Neural cell (in vitro differentiated cells): ENCODE results near the gene TAAR1. TPM values are rescaled to one million over a fixed set of nuclear protein-coding genes. Genes with fewer than 3 reads are reported as not detected.

ENCODE experiments used
- H2AFZ ChIP-seq: fragments of 200-600, 300-800 bp; sonication (generic), shearing (Covaris generic); 2 replicates; pipeline ENCODE4 v1.6.0; 2014; ENCODE audit warnings: low read depth, mild to moderate bottlenecking, antibody characterized with exemption, low read length, moderate library complexity
- H3F3A ChIP-seq: fragments of 200-600 bp; shearing (Covaris generic); 2 replicates; pipeline ENCODE4 v1.6.1; 2016; ENCODE audit warnings: mild to moderate bottlenecking, moderate library complexity, mixed read lengths, antibody characterized with exemption, low read length; ENCODE audit not compliant: insufficient read depth, poor library complexity, severe bottlenecking
- H3K27ac ChIP-seq: fragments of 200-600, 300-800 bp; sonication (generic), shearing (Covaris generic); 2 replicates; pipeline ENCODE4 v1.5.1; 2014; ENCODE audit warnings: mild to moderate bottlenecking, low read length, moderate library complexity
- H3K27me3 ChIP-seq: fragments of 300-800, 200-600 bp; sonication (generic), shearing (Covaris generic); 2 replicates; pipeline ENCODE4 v1.6.0; 2014; ENCODE audit warnings: mild to moderate bottlenecking, low read depth, low read length, moderate library complexity; ENCODE audit not compliant: insufficient read depth
- H3K36me3 ChIP-seq: fragments of 300-800, 200-600 bp; sonication (generic), shearing (Covaris generic); 2 replicates; pipeline ENCODE4 v1.5.1; 2014; ENCODE audit warnings: mild to moderate bottlenecking, antibody characterized with exemption, low read length, moderate library complexity; ENCODE audit not compliant: insufficient read depth
- H3K4me2 ChIP-seq: fragments of 300-800, 200-600 bp; sonication (generic), shearing (Covaris generic); 2 replicates; pipeline ENCODE4 v1.6.0; 2014; ENCODE audit warnings: mild to moderate bottlenecking, low read length
- H3K4me3 ChIP-seq: fragments of 300-800, 200-600 bp; sonication (generic), shearing (Covaris generic); 2 replicates; pipeline ENCODE4 v1.5.1; 2014; ENCODE audit warnings: mild to moderate bottlenecking, low read length, moderate library complexity
- H3K79me2 ChIP-seq: fragments of 200-600 bp; shearing (Covaris generic); replicated peaks from 2 replicates; pipeline ENCODE4 v1.6.0; 2014; ENCODE audit warnings: mild to moderate bottlenecking, low read length, moderate library complexity; ENCODE audit not compliant: insufficient read depth
- H3K9ac ChIP-seq: fragments of 300-800, 200-600 bp; sonication (generic), shearing (Covaris generic); 2 replicates; pipeline ENCODE4 v1.6.1; 2016; ENCODE audit warnings: mild to moderate bottlenecking, low read length, mixed read lengths
- H3K9me2 ChIP-seq: fragments of 200-600 bp; shearing (Covaris generic); 2 replicates; pipeline ENCODE4 v1.6.1; 2016; ENCODE audit warnings: mild to moderate bottlenecking, low read length, mixed read lengths; ENCODE audit not compliant: insufficient read depth
- H3K9me3 ChIP-seq: fragments of 200-600, 300-800 bp; sonication (generic), shearing (Covaris generic); 2 replicates; pipeline ENCODE4 v1.6.1; 2016; ENCODE audit warnings: mild to moderate bottlenecking, mixed run types, low read length, moderate library complexity, mixed read lengths
- H4K20me1 ChIP-seq: fragments of 200-600 bp; shearing (Covaris generic); 2 replicates; pipeline ENCODE4 v1.6.1; 2016; ENCODE audit warnings: mild to moderate bottlenecking, mixed run types; ENCODE audit not compliant: insufficient read depth
- EP300 ChIP-seq: fragments of 450-650 bp; conservative IDR thresholded peaks from 2 replicates; pipeline ENCODE4 v1.6.1; 2014; ENCODE audit warnings: antibody characterized with exemption, mild to moderate bottlenecking, moderate library complexity; ENCODE audit not compliant: poor library complexity, severe bottlenecking
- EZH2 ChIP-seq: fragments of 200-600, 300-800 bp; shearing (Covaris generic), sonication (generic); IDR thresholded peaks from 2 replicates; pipeline ENCODE4 v1.6.1; 2014; ENCODE audit warnings: antibody characterized with exemption, low read length, borderline replicate concordance, mild to moderate bottlenecking; ENCODE audit not compliant: insufficient read depth, poor library complexity, severe bottlenecking
- MXI1 ChIP-seq: fragments of 450-650 bp; conservative IDR thresholded peaks from 2 replicates; pipeline ENCODE4 v1.6.1; 2014; ENCODE audit warnings: antibody characterized with exemption, mild to moderate bottlenecking; ENCODE audit not compliant: poor library complexity, severe bottlenecking
- POLR2AphosphoS5 ChIP-seq: IDR thresholded peaks from 2 replicates; pipeline ENCODE4 v1.6.1; 2012
- RAD21 ChIP-seq: fragments of 450-650 bp; conservative IDR thresholded peaks from 2 replicates; pipeline ENCODE4 v1.6.1; 2014; ENCODE audit warnings: antibody characterized with exemption, mild to moderate bottlenecking, moderate library complexity
- REST ChIP-seq: IDR thresholded peaks from 2 replicates; pipeline ENCODE4 v1.6.1; 2012; ENCODE audit warnings: borderline replicate concordance
- SMC3 ChIP-seq: fragments of 450-650 bp; conservative IDR thresholded peaks from 2 replicates; pipeline ENCODE4 v1.6.1; 2014; ENCODE audit warnings: antibody characterized with exemption, mild to moderate bottlenecking, moderate library complexity; ENCODE audit not compliant: poor library complexity
- TAF1 ChIP-seq: IDR thresholded peaks from 2 replicates; pipeline ENCODE4 v1.6.1; 2012; ENCODE audit warnings: low read depth
- polyA plus RNA-seq: library from polyadenylated mRNA; depleted of rRNA; stranded (reverse); fragments of >200 nt; gene quantifications from 2 replicates; pipeline ENCODE4 v1.2.3, GENCODE V29; 2014
- TF ChIP-seq, protein P1 (sequence below): fragments of 450-650 bp; IDR thresholded peaks from 2 replicates; pipeline ENCODE4 v1.5.1; 2014; ENCODE audit warnings: antibody characterized with exemption, mild to moderate bottlenecking, moderate library complexity; ENCODE audit not compliant: poor library complexity, severe bottlenecking

TAAR1 gene
- polyA plus RNA-seq, 1 donor from 2014 or later, result not detected

DNA sequence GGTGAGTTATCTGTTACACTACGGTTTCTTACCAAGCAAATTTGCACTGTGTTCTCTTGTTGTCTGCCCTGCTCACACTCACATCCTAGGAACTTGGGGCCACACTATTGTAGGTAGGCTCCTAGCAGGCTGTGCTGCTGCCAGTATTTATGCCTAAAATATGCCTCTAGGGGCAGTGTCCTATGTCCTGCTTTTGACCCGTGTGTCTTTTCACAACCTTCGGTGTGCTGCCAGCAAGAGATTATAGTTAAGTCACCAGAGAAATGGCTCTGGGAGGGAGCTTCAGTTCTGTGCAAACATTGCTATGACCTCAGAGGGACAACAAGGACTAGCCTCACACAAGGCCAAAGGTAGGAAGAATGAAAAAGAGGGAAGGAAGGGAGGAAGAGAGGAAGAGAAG lies 60.5 kb downstream of the TAAR1 start (continued):
- no peak for TF ChIP-seq TAF1

GRCh38 chr6:132596201-132596600 lies 62.8 kb downstream of the TAAR1 start:
- Histone ChIP-seq H3K4me3 (no peak overlapping the region), H3K27ac (no peak overlapping the region), H3K9me2 (no peaks in the 10 kb centered on the region), H3K9me3 (no peaks in the 10 kb centered on the region), H3K36me3 (no peaks in the 10 kb centered on the region), H3K9ac (no peak overlapping the region), H3K4me2 (no peak overlapping the region), H4K20me1 (no peaks in the 10 kb centered on the region), H3K27me3 (no peaks in the 10 kb centered on the region), H2AFZ (no peak overlapping the region), H3F3A (no peaks in the 10 kb centered on the region), H3K79me2 (no peaks in the 10 kb centered on the region)
- TF ChIP-seq SMC3, result no peak
- TF ChIP-seq EP300, result no peak
- no peak for TF ChIP-seq TAF1
- no peak for TF ChIP-seq REST
- no peak for TF ChIP-seq RAD21
- TF ChIP-seq, protein P1, sequence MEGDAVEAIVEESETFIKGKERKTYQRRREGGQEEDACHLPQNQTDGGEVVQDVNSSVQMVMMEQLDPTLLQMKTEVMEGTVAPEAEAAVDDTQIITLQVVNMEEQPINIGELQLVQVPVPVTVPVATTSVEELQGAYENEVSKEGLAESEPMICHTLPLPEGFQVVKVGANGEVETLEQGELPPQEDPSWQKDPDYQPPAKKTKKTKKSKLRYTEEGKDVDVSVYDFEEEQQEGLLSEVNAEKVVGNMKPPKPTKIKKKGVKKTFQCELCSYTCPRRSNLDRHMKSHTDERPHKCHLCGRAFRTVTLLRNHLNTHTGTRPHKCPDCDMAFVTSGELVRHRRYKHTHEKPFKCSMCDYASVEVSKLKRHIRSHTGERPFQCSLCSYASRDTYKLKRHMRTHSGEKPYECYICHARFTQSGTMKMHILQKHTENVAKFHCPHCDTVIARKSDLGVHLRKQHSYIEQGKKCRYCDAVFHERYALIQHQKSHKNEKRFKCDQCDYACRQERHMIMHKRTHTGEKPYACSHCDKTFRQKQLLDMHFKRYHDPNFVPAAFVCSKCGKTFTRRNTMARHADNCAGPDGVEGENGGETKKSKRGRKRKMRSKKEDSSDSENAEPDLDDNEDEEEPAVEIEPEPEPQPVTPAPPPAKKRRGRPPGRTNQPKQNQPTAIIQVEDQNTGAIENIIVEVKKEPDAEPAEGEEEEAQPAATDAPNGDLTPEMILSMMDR, result no peak
- TF ChIP-seq POLR2AphosphoS5, result no peak
- no peak for TF ChIP-seq MXI1
- TF ChIP-seq EZH2, result no peak

Other genes starting within 250 kb of the TAAR1 start
- 79.5 and 80.6 TPM in 2 replicates for gene STX7, start 146.1 kb downstream of the TAAR1 start, polyA plus RNA-seq
- not detected in 2 replicates for gene TAAR9, start 120.9 kb downstream of the TAAR1 start, polyA plus RNA-seq
- gene TAAR8, start 106.5 kb downstream of the TAAR1 start, polyA plus RNA-seq, result not detected in 2 replicates
- not detected in 2 replicates for gene TAAR6, start 88.9 kb downstream of the TAAR1 start, polyA plus RNA-seq
- not detected in 2 replicates for gene TAAR5, start 69.4 kb downstream of the TAAR1 start, polyA plus RNA-seq
- gene TAAR2, start 34.9 kb downstream of the TAAR1 start, polyA plus RNA-seq, result not detected in 2 replicates
- not detected in 2 replicates for gene VNN1, start 54.9 kb upstream of the TAAR1 start, polyA plus RNA-seq
- not detected in 2 replicates for gene VNN2, start 98.7 kb upstream of the TAAR1 start, polyA plus RNA-seq
- 3.5 and 9.0 TPM in 2 replicates for gene SLC18B1, start 139.5 kb upstream of the TAAR1 start, polyA plus RNA-seq
- gene RPS12, start 155.4 kb upstream of the TAAR1 start, polyA plus RNA-seq, result 1,598 and 1,627 TPM in 2 replicates